ENCODE measurements around the gene NTN3.

NTN3 gene

DNA sequence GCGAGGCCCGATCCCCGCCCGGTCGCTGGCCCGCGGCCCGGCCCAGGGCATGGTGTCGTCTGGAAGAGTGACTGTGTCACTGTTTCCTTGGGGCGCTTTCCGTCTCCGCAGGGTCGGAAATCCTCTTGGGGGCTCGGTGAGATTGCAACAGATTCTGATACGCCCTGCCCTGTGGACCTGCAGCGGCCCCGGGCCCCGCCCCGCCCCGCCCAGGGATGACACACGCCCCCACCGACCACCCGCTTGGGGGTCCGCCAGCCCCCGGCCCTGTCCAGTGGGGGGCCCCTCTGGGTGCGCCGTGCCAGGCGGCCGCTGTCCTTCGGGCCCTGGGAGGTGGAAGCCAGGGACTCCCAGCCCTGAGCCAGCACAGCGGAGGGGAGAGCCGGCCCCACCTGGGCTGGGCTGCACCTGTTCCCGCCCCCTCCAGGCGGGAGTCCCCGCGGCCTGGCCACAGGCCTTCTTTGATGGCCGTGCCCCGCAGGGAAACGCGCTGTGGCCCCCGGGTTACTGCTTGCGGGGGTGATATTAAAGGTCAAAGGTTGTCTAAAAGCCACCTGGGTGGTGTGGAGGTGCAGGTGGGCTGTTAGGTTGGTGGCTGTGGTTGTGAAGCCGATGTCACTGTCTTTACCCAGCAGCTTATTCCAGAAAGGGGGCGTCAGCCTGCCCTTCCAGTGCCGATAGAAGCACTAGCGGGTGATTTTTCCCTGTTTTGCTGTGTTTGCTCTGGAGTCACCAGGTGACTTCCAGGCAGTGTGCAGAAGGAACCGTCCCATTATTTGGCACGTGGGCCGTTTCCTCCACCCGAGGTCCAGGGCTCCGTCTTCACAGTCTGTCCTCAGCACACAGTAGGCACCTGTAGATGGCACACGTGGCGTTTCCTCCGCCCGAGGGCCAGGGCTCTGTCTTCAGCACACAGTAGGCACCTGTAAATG is 4.6 kb downstream of the NTN3 start:
- Histone ChIP-seq H2BK5ac (ENCODE audit: low read length) (no peak overlapping the region), H3K4me2 (ENCODE audit: insufficient read depth, low read length, poor library complexity, severe bottlenecking) (peak overlapping the region; percentile 87), H3K4me1 (ENCODE audit: control insufficient read depth in 2 of 2, insufficient read depth in 1 of 2, low read depth in 1 of 2, low read length in 2 of 2) (peaks cover 16 to 17% of the 10 kb centered on the region in 2 donors), H3K27ac (replicated peaks; ENCODE audit: low read length) (no peak overlapping the region), H2BK120ac (ENCODE audit: low read depth, low read length) (no peak overlapping the region), H4K91ac (ENCODE audit: low read depth, low read length, poor library complexity) (no peak overlapping the region), H3K4me3 (ENCODE audit: low read length in 2 of 2) (peak overlapping the region; percentile 79 to 82), H3K14ac (ENCODE audit: low read length) (no peak overlapping the region), H3K4ac (ENCODE audit: low read length) (no peak overlapping the region), H3K79me1 (ENCODE audit: low read depth, low read length) (peaks cover 13% of the 10 kb centered on the region), H2BK12ac (ENCODE audit: low read length) (no peak overlapping the region), H2BK15ac (ENCODE audit: low read length) (no peak overlapping the region), H3K9ac (ENCODE audit: low read depth, low read length, poor library complexity) (peak overlapping the region; percentile 88), H3K18ac (ENCODE audit: low read length) (peak overlapping the region; percentile 96), H3K23ac (ENCODE audit: low read depth, low read length, poor library complexity) (peak overlapping the region; percentile 26), H2AFZ (ENCODE audit: low read length) (peak overlapping the region; percentile 76), H3K36me3 (replicated peaks in 1 of 2; ENCODE audit: control insufficient read depth in 2 of 2, insufficient read depth in 2 of 2, low read length in 2 of 2) (no peaks in the 10 kb centered on the region), H3K9me3 (replicated peaks in 1 of 2; ENCODE audit: control insufficient read depth in 2 of 2, insufficient read depth in 1 of 2, low read depth in 1 of 2, low read length in 2 of 2) (no peaks in the 10 kb centered on the region), H4K8ac (ENCODE audit: low read depth, low read length) (no peak overlapping the region), H3K27me3 (ENCODE audit: control insufficient read depth in 3 of 3, insufficient read depth in 3 of 3, low read depth in 1 of 3, low read length in 3 of 3) (peaks cover 0 to 22% (median 0%) of the 10 kb centered on the region in 3 experiments), H2AK5ac (ENCODE audit: low read depth, low read length) (peak overlapping the region; percentile 42)
- no CpG with 5 or more reads among the region's 55 CpGs for WGBS, 2 donors (ENCODE audit: extremely low coverage in 2 of 2, insufficient read length in 2 of 2, insufficient replicate concordance in 1 of 2)
- no peak for DNase-seq (ENCODE audit: low spot score)

DNA sequence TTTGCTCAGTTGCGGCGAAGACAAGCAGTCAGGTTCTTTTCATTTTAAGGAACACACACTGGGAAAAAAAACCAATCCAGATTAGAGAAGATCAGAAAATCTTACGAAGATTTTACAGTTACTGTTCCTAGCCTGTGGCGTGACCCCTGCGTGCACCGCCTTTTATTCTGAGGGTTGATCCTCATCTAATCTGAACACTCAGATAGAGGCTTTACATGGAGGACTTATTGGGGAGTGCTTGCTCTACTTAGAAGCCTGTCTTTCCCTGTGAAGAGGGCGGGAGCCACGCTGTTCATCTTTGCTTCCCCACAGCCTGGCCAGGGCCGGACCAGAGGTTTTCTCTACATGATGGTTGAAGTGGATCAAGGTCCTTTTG is 5.2 kb downstream of the NTN3 start:
- H4K8ac ChIP-seq (ENCODE audit: low read depth, low read length) = no peak overlapping the region
- no peak overlapping the region for H3K27ac ChIP-seq (replicated peaks; ENCODE audit: low read length)
- no peak overlapping the region for H4K91ac ChIP-seq (ENCODE audit: low read depth, low read length, poor library complexity)
- H3K4me2 ChIP-seq (ENCODE audit: insufficient read depth, low read length, poor library complexity, severe bottlenecking) = no peak overlapping the region
- H3K9me3 ChIP-seq (replicated peaks in 1 of 2; ENCODE audit: control insufficient read depth in 2 of 2, insufficient read depth in 1 of 2, low read depth in 1 of 2, low read length in 2 of 2) = no peaks in the 10 kb centered on the region
- H2AK5ac ChIP-seq (ENCODE audit: low read depth, low read length) = no peak overlapping the region
- DNase-seq (ENCODE audit: low spot score) = no peak
- no peak overlapping the region for H2BK5ac ChIP-seq (ENCODE audit: low read length)
- H2BK120ac ChIP-seq (ENCODE audit: low read depth, low read length) = no peak overlapping the region
- peaks cover 14 to 15% of the 10 kb centered on the region in 2 donors for H3K4me1 ChIP-seq (ENCODE audit: control insufficient read depth in 2 of 2, insufficient read depth in 1 of 2, low read depth in 1 of 2, low read length in 2 of 2)
- no peak overlapping the region for H2BK12ac ChIP-seq (ENCODE audit: low read length)
- H2AFZ ChIP-seq (ENCODE audit: low read length) = no peak overlapping the region
- peaks cover 0 to 22% (median 0%) of the 10 kb centered on the region in 3 experiments for H3K27me3 ChIP-seq (ENCODE audit: control insufficient read depth in 3 of 3, insufficient read depth in 3 of 3, low read depth in 1 of 3, low read length in 3 of 3)
- peak overlapping the region in 1 of 2 donors; percentile 79 for H3K4me3 ChIP-seq (ENCODE audit: low read length in 2 of 2)
- peaks cover 13% of the 10 kb centered on the region for H3K79me1 ChIP-seq (ENCODE audit: low read depth, low read length)
- no peak overlapping the region for H2BK15ac ChIP-seq (ENCODE audit: low read length)
- no peak overlapping the region for H3K9ac ChIP-seq (ENCODE audit: low read depth, low read length, poor library complexity)
- WGBS, 2 donors (ENCODE audit: extremely low coverage in 2 of 2, insufficient read length in 2 of 2, insufficient replicate concordance in 1 of 2) = no CpG with 5 or more reads among the region's 9 CpGs
- no peaks in the 10 kb centered on the region for H3K36me3 ChIP-seq (replicated peaks in 1 of 2; ENCODE audit: control insufficient read depth in 2 of 2, insufficient read depth in 2 of 2, low read length in 2 of 2)
- H3K18ac ChIP-seq (ENCODE audit: low read length) = no peak overlapping the region
- H3K14ac ChIP-seq (ENCODE audit: low read length) = no peak overlapping the region
- H3K23ac ChIP-seq (ENCODE audit: low read depth, low read length, poor library complexity) = no peak overlapping the region
- H3K4ac ChIP-seq (ENCODE audit: low read length) = no peak overlapping the region

DNA sequence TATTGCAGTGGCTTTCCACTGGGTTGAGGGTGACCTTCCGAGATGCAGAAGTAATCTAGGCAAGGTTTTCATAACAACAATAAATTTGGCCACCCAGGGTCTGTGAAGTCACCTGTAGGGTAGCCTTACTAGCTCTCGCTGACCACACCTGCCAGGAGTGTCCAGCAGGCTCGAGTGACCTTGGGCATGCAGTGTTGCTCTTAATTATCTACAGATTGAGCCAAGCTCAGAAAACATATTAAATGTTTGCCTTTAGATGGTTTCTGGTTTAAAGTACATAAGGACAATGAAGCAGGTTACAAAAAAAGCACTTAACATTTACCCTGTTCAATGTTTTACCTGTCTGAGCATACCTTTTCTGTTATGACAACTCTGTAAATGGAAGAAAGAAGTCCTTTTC is 5.6 kb downstream of the NTN3 start:
- Histone ChIP-seq H2BK5ac (ENCODE audit: low read length) (no peak overlapping the region), H3K36me3 (replicated peaks in 1 of 2; ENCODE audit: control insufficient read depth in 2 of 2, insufficient read depth in 2 of 2, low read length in 2 of 2) (no peaks in the 10 kb centered on the region), H2AFZ (ENCODE audit: low read length) (no peak overlapping the region), H2BK120ac (ENCODE audit: low read depth, low read length) (no peak overlapping the region), H3K27ac (replicated peaks; ENCODE audit: low read length) (no peak overlapping the region), H3K4me2 (ENCODE audit: insufficient read depth, low read length, poor library complexity, severe bottlenecking) (no peak overlapping the region), H3K27me3 (ENCODE audit: control insufficient read depth in 3 of 3, insufficient read depth in 3 of 3, low read depth in 1 of 3, low read length in 3 of 3) (peaks cover 0 to 22% (median 0%) of the 10 kb centered on the region in 3 experiments), H3K4me3 (ENCODE audit: low read length in 2 of 2) (no peak overlapping the region), H3K18ac (ENCODE audit: low read length) (no peak overlapping the region), H2AK5ac (ENCODE audit: low read depth, low read length) (no peak overlapping the region), H3K4ac (ENCODE audit: low read length) (no peak overlapping the region), H3K23ac (ENCODE audit: low read depth, low read length, poor library complexity) (no peak overlapping the region), H3K9me3 (replicated peaks in 1 of 2; ENCODE audit: control insufficient read depth in 2 of 2, insufficient read depth in 1 of 2, low read depth in 1 of 2, low read length in 2 of 2) (no peaks in the 10 kb centered on the region), H3K14ac (ENCODE audit: low read length) (no peak overlapping the region), H4K91ac (ENCODE audit: low read depth, low read length, poor library complexity) (no peak overlapping the region), H2BK15ac (ENCODE audit: low read length) (no peak overlapping the region), H2BK12ac (ENCODE audit: low read length) (no peak overlapping the region), H4K8ac (ENCODE audit: low read depth, low read length) (no peak overlapping the region), H3K4me1 (ENCODE audit: control insufficient read depth in 2 of 2, insufficient read depth in 1 of 2, low read depth in 1 of 2, low read length in 2 of 2) (peaks cover 10 to 14% of the 10 kb centered on the region in 2 donors), H3K9ac (ENCODE audit: low read depth, low read length, poor library complexity) (no peak overlapping the region), H3K79me1 (ENCODE audit: low read depth, low read length) (peaks cover 15% of the 10 kb centered on the region)
- no CpG with 5 or more reads among the region's 3 CpGs for WGBS, 2 donors (ENCODE audit: extremely low coverage in 2 of 2, insufficient read length in 2 of 2, insufficient replicate concordance in 1 of 2)
- no peak for DNase-seq (ENCODE audit: low spot score)

DNA sequence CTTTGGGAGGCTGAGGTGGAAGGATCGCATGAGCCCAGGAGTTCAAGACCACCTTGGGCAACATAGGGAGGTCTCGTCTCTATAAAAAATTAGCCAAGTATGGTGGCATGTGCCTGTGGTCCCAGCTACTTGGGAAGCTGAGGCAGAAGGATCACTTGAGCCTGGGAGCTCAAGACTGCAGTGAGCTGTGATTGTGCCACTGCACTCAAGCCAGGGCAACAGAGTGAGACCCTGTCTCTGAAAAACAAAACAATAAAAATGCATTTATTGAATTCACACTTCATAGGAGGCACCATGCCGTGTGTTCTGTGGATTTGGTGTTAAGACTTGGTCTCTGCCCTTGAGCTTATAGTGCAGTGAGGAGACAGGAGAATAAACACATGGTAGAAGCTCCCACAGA is 6.2 kb downstream of the NTN3 start:
- Histone ChIP-seq H4K91ac (ENCODE audit: low read depth, low read length, poor library complexity) (no peak overlapping the region), H3K4me3 (ENCODE audit: low read length in 2 of 2) (no peak overlapping the region), H2BK5ac (ENCODE audit: low read length) (no peak overlapping the region), H3K18ac (ENCODE audit: low read length) (no peak overlapping the region), H3K27ac (replicated peaks; ENCODE audit: low read length) (no peak overlapping the region), H3K4ac (ENCODE audit: low read length) (no peak overlapping the region), H3K23ac (ENCODE audit: low read depth, low read length, poor library complexity) (no peak overlapping the region), H3K27me3 (ENCODE audit: control insufficient read depth in 3 of 3, insufficient read depth in 3 of 3, low read depth in 1 of 3, low read length in 3 of 3) (peaks cover 0 to 19% (median 0%) of the 10 kb centered on the region in 3 experiments), H2AK5ac (ENCODE audit: low read depth, low read length) (no peak overlapping the region), H2AFZ (ENCODE audit: low read length) (no peak overlapping the region), H2BK15ac (ENCODE audit: low read length) (no peak overlapping the region), H3K9me3 (replicated peaks in 1 of 2; ENCODE audit: control insufficient read depth in 2 of 2, insufficient read depth in 1 of 2, low read depth in 1 of 2, low read length in 2 of 2) (no peaks in the 10 kb centered on the region), H2BK12ac (ENCODE audit: low read length) (no peak overlapping the region), H3K36me3 (replicated peaks in 1 of 2; ENCODE audit: control insufficient read depth in 2 of 2, insufficient read depth in 2 of 2, low read length in 2 of 2) (no peaks in the 10 kb centered on the region), H3K4me2 (ENCODE audit: insufficient read depth, low read length, poor library complexity, severe bottlenecking) (no peak overlapping the region), H3K4me1 (ENCODE audit: control insufficient read depth in 2 of 2, insufficient read depth in 1 of 2, low read depth in 1 of 2, low read length in 2 of 2) (peaks cover 5 to 8% of the 10 kb centered on the region in 2 donors), H3K9ac (ENCODE audit: low read depth, low read length, poor library complexity) (no peak overlapping the region), H3K79me1 (ENCODE audit: low read depth, low read length) (peaks cover 14% of the 10 kb centered on the region), H2BK120ac (ENCODE audit: low read depth, low read length) (no peak overlapping the region), H4K8ac (ENCODE audit: low read depth, low read length) (no peak overlapping the region), H3K14ac (ENCODE audit: low read length) (no peak overlapping the region)
- no peak for DNase-seq (ENCODE audit: low spot score)
- no CpG with 5 or more reads among the region's 3 CpGs for WGBS, 2 donors (ENCODE audit: extremely low coverage in 2 of 2, insufficient read length in 2 of 2, insufficient replicate concordance in 1 of 2)

Measured in neuronal stem cell (in vitro differentiated cells).